ENCODE results near the gene CABP7. TPM values are rescaled to one million over a fixed set of nuclear protein-coding genes. Genes with fewer than 3 reads are reported as not detected.

CABP7 gene
- total and polyA plus RNA-seq, 3 donors from 2014 or later, result 0.79 to 1.6 (median 1.6) TPM

- Histone ChIP-seq H3K4me3 (no peak overlapping the region), H3K9me3 (no peaks in the 10 kb centered on the region), H3K36me3 (ENCODE audit: low read depth, missing control alignments) (no peaks in the 10 kb centered on the region), H3K4me1 (no peaks in the 10 kb centered on the region), H3K27ac (no peak overlapping the region), H3K27me3 (no peaks in the 10 kb centered on the region)
- TF ChIP-seq CTCF (IDR thresholded peaks at IDR 0.05) (no peak), POLR2A (IDR thresholded peaks at IDR 0.05) (no peak)
- no peak for DNase-seq
- intact Hi-C loops (cut with DNase I; ENCODE audit: low total_unique reads), result no loop called here
- 91 to 94% methylated on average over 4 of the region's 4 CpGs for WGBS, 2 donors
These were observed 36.3 kb upstream of the CABP7 start for GRCh38 chr22:29683536-29683935.

GRCh38 chr22:29684244-29684643 is 35.6 kb upstream of the CABP7 start:
- no peak overlapping the region for H3K4me3 ChIP-seq
- WGBS, 2 donors, result 92 to 100% methylated on average over 4 of the region's 4 CpGs
- no peaks in the 10 kb centered on the region for H3K36me3 ChIP-seq (ENCODE audit: low read depth, missing control alignments)
- no peaks in the 10 kb centered on the region for H3K27me3 ChIP-seq
- no peaks in the 10 kb centered on the region for H3K9me3 ChIP-seq
- H3K4me1 ChIP-seq, result no peaks in the 10 kb centered on the region
- H3K27ac ChIP-seq, result no peak overlapping the region
- intact Hi-C loops (cut with DNase I; ENCODE audit: low total_unique reads), result no loop called here
- no peak for DNase-seq
- TF ChIP-seq POLR2A (IDR thresholded peaks at IDR 0.05) (no peak), CTCF (IDR thresholded peaks at IDR 0.05) (no peak)

- 48 to 68% methylated on average over 5 of the region's 5 CpGs for WGBS, 2 donors
- no peak overlapping the region for H3K27ac ChIP-seq
- TF ChIP-seq POLR2A (IDR thresholded peaks at IDR 0.05) (no peak), CTCF (IDR thresholded peaks at IDR 0.05) (no peak)
- intact Hi-C loops (cut with DNase I; ENCODE audit: low total_unique reads), result no loop called here
- H3K36me3 ChIP-seq (ENCODE audit: low read depth, missing control alignments), result no peaks in the 10 kb centered on the region
- no peak overlapping the region for H3K4me3 ChIP-seq
- no peak for DNase-seq
- peaks cover 18% of the 10 kb centered on the region for H3K4me1 ChIP-seq
- H3K27me3 ChIP-seq, result no peaks in the 10 kb centered on the region
- H3K9me3 ChIP-seq, result no peaks in the 10 kb centered on the region
These were observed 30.5 kb upstream of the CABP7 start for GRCh38 chr22:29689206-29689879.

GRCh38 chr22:29689880-29690213 is 30.0 kb upstream of the CABP7 start:
- Histone ChIP-seq H3K4me1 (peaks cover 18% of the 10 kb centered on the region), H3K4me3 (no peak overlapping the region), H3K27me3 (no peaks in the 10 kb centered on the region), H3K9me3 (no peaks in the 10 kb centered on the region), H3K27ac (no peak overlapping the region), H3K36me3 (ENCODE audit: low read depth, missing control alignments) (no peaks in the 10 kb centered on the region)
- intact Hi-C loops (cut with DNase I; ENCODE audit: low total_unique reads), result no loop called here
- 48 to 57% methylated on average over 8 of the region's 8 CpGs for WGBS, 2 donors
- TF ChIP-seq CTCF (IDR thresholded peaks at IDR 0.05), result peak in 2 of 3 experiments; percentile 54
- no peak for TF ChIP-seq POLR2A (IDR thresholded peaks at IDR 0.05)
- peak; percentile 69 for DNase-seq

GRCh38 chr22:29690476-29690875 is 29.3 kb upstream of the CABP7 start:
- DNase-seq, result no peak
- TF ChIP-seq CTCF (IDR thresholded peaks at IDR 0.05) (no peak), POLR2A (IDR thresholded peaks at IDR 0.05) (no peak)
- Histone ChIP-seq H3K9me3 (no peaks in the 10 kb centered on the region), H3K27ac (no peak overlapping the region), H3K36me3 (ENCODE audit: low read depth, missing control alignments) (no peaks in the 10 kb centered on the region), H3K4me1 (peaks cover 18% of the 10 kb centered on the region), H3K27me3 (no peaks in the 10 kb centered on the region), H3K4me3 (no peak overlapping the region)
- intact Hi-C loops (cut with DNase I; ENCODE audit: low total_unique reads), result no loop called here
- 83 to 90% methylated on average over 9 of the region's 9 CpGs for WGBS, 2 donors
